Fibroblast of pulmonary artery (primary cell): Measurements from ENCODE around the gene MAGI2.

ENCODE experiments used
- DNase-seq: peaks from one replicate; pipeline ENCODE4 v3.0.0-alpha.2; 2010; ENCODE audit warnings: low read depth
- H3K4me3 ChIP-seq: replicated peaks from 2 replicates; pipeline ENCODE4 v1.5.1; 2011; ENCODE audit warnings: low read depth, mild to moderate bottlenecking, control low read depth, low read length, moderate library complexity
- TF ChIP-seq, protein P1 (sequence below): IDR thresholded peaks from 2 replicates; pipeline ENCODE4 v1.5.1; 2011; ENCODE audit warnings: mild to moderate bottlenecking, control low read depth, low read length, inconsistent platforms; ENCODE audit errors: missing control alignments

The MAGI2 gene

DNA sequence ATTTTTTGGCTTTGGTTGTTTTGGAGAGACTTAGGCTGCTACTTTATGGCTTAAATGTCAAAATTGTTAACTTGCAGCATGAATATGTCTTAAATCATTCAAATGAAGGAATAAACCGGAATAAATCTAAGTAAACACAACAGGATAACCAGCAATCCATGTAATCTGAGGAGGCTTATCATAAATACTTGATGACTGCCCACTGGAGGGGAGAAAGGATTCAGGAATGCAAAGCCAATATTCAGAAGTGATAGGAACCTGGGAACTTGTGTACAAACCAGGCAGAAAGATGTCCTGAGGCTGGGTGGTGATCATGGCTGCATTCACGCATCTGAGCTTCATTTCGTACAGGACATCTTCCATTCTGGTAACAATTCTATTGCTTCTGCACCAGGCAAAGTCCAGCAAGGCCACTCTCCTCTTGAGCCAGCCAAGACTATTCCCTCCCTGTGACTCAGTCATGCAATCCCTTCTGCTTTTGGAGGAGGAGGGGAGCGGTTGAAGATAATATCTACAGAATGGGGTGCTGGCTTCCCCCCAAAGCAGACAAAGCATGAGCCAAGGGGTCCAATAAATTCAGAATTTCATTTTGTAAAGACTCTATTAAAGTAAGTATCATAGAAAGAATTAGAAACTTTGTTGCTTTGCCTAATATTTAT lies 1280.4 kb downstream of the MAGI2 start:
- no peak overlapping the region for H3K4me3 ChIP-seq
- TF ChIP-seq, protein P1, sequence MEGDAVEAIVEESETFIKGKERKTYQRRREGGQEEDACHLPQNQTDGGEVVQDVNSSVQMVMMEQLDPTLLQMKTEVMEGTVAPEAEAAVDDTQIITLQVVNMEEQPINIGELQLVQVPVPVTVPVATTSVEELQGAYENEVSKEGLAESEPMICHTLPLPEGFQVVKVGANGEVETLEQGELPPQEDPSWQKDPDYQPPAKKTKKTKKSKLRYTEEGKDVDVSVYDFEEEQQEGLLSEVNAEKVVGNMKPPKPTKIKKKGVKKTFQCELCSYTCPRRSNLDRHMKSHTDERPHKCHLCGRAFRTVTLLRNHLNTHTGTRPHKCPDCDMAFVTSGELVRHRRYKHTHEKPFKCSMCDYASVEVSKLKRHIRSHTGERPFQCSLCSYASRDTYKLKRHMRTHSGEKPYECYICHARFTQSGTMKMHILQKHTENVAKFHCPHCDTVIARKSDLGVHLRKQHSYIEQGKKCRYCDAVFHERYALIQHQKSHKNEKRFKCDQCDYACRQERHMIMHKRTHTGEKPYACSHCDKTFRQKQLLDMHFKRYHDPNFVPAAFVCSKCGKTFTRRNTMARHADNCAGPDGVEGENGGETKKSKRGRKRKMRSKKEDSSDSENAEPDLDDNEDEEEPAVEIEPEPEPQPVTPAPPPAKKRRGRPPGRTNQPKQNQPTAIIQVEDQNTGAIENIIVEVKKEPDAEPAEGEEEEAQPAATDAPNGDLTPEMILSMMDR = no peak
- DNase-seq = no peak

DNA sequence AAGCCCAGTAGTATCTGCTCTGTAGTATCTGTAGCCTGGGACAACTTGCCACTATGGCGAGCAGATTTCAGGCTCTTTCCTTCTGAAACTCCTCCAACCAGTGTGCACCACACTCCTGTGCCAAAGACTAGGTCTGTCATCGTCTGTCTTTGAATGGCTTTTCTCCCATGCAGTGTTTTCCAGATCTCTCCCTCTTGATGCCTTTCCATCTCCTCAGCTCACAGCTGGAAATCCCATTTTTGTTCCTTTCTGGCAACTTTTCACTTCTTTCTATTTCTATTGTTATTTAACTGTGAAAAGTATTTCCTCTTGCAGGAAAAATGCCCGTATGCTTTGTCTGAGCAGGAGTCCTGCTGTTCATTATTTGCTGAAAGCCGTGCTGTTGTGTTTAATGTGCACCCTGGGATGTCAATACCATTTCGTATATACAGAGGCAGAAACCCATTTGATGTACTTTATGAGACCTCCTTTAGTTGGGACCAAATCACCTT lies 1281.2 kb downstream of the MAGI2 start:
- TF ChIP-seq, protein P1 = no peak
- H3K4me3 ChIP-seq = no peak overlapping the region
- no peak for DNase-seq

DNA sequence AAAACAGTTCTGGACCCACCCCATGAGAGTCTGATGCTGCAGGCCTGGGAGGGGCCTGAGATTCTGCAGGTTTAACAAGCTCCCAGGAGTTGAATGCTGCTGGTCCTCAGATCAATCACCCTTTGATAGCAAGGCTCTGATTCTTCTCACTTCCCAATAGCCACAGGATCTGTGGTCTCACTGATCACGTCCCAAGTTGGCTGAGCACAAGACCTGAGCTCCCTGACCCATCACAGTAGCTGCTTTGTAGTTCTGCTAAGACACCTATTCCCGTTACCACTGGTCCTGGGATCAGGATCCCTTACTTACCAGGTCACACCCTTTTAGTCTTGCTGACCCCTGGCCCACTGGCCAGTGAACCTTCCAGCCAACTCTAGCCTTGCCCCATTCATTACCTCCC lies 1282.1 kb downstream of the MAGI2 start:
- DNase-seq = no peak
- TF ChIP-seq, protein P1 = no peak
- no peak overlapping the region for H3K4me3 ChIP-seq

GRCh38 chr7:78170815-78171214 lies 1282.7 kb downstream of the MAGI2 start:
- TF ChIP-seq, protein P1 = no peak
- H3K4me3 ChIP-seq = no peak overlapping the region
- no peak for DNase-seq

DNA sequence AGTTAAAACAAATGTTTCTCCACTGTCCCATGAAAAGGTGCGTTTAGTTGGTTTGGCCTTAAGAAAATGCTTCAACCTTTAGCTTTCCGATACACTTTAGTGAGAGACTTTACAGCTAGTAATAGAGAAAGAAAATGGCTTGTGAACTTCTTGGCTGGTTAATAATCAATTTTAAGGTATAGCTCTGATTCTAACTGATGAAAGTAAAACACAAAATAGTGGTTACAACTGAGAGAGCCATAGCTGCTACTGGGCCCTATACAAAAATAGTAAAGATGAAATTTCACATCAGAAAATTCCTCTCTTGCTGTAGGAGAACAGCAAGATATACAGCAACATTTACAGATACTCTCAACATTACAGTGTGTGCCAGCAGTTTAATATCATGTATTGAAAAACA lies 1283.5 kb downstream of the MAGI2 start:
- no peak for DNase-seq

GRCh38 chr7:78168865-78169264 lies 1284.6 kb downstream of the MAGI2 start:
- TF ChIP-seq, protein P1 = no peak
- DNase-seq = no peak
- no peak overlapping the region for H3K4me3 ChIP-seq

More for the DNA sequence above, 1283.5 kb downstream of the MAGI2 start:
- TF ChIP-seq, protein P1 = no peak
- no peak overlapping the region for H3K4me3 ChIP-seq

GRCh38 chr7:78167860-78168259 lies 1285.6 kb downstream of the MAGI2 start:
- no peak for DNase-seq
- H3K4me3 ChIP-seq = no peak overlapping the region
- TF ChIP-seq, protein P1 = no peak
